ENCODE measurements around the gene UBE2O. TPM values are rescaled to one million over a fixed set of nuclear protein-coding genes. Genes with fewer than 3 reads are reported as not detected.
A peak's percentile ranks its signal among the peaks of the same experiment; 100 is the strongest.

Gene UBE2O
- total RNA-seq, 1 donor from 2014 or later = 25.8 TPM

- FAIRE-seq = no peak
- H3K27ac Mint-ChIP-seq (ENCODE audit: unreplicated experiment) = no peak overlapping the region
These were observed 76.4 kb downstream of the UBE2O start for GRCh38 chr17:76376318-76377133.

GRCh38 chr17:76371656-76372628, 81.0 kb downstream of the UBE2O start:
- Histone ChIP-seq H3K9ac (ENCODE audit: low read length) (peak overlapping the region; percentile 85), H3K27me3 (ENCODE audit: insufficient read depth, low read length) (no peaks in the 10 kb centered on the region), H3K79me2 (ENCODE audit: insufficient read depth, low read length) (peaks cover 8% of the 10 kb centered on the region), H4K20me1 (ENCODE audit: insufficient read depth, low read length) (no peaks in the 10 kb centered on the region), H3K27ac (ENCODE audit: low read depth, low read length) (peak overlapping the region; percentile 100), H3K4me1 (ENCODE audit: insufficient read depth, low read length) (peaks cover 59% of the 10 kb centered on the region), H3K36me3 (ENCODE audit: insufficient read depth, low read length) (no peaks in the 10 kb centered on the region), H2AFZ (ENCODE audit: low read depth, low read length) (no peak overlapping the region), H3K9me3 (ENCODE audit: insufficient read depth, low read depth, low read length) (no peaks in the 10 kb centered on the region), H3K4me2 (ENCODE audit: low read length) (peak overlapping the region; percentile 72), H3K4me3 (ENCODE audit: insufficient read depth, low read depth, low read length) (peak overlapping the region; percentile 26)
- Mint-ChIP-seq H3K4me1 (ENCODE audit: low read depth, unreplicated experiment) (peaks cover 17% of the 10 kb centered on the region), H3K4me3 (ENCODE audit: unreplicated experiment) (no peak overlapping the region), H3K36me3 (ENCODE audit: low read depth, unreplicated experiment) (peaks cover 5% of the 10 kb centered on the region), H3K27ac (ENCODE audit: unreplicated experiment) (peak overlapping the region; percentile 23), H3K9me3 (ENCODE audit: unreplicated experiment) (peaks cover 2% of the 10 kb centered on the region), H3K27me3 (ENCODE audit: low read depth, unreplicated experiment) (no peaks in the 10 kb centered on the region)
- FAIRE-seq (peak; percentile 95), DNase-seq (ENCODE audit: low read depth) (peak; percentile 100)
- TF ChIP-seq CTCF (IDR thresholded peaks at IDR 0.05; ENCODE audit: insufficient read depth, low read depth, low read length) = no peak
- no peak for TF ChIP-seq EZH2 (IDR thresholded peaks at IDR 0.05; ENCODE audit: insufficient read depth, low read length)

More at GRCh38 chr17:76376318-76377133, 76.4 kb downstream of the UBE2O start:
- Histone ChIP-seq H3K9me3 (ENCODE audit: insufficient read depth, low read depth, low read length) (no peaks in the 10 kb centered on the region), H4K20me1 (ENCODE audit: insufficient read depth, low read length) (no peaks in the 10 kb centered on the region), H3K4me1 (ENCODE audit: insufficient read depth, low read length) (peaks cover 36% of the 10 kb centered on the region), H3K36me3 (ENCODE audit: insufficient read depth, low read length) (no peaks in the 10 kb centered on the region), H3K4me3 (ENCODE audit: insufficient read depth, low read depth, low read length) (no peak overlapping the region), H3K27ac (ENCODE audit: low read depth, low read length) (no peak overlapping the region), H3K27me3 (ENCODE audit: insufficient read depth, low read length) (no peaks in the 10 kb centered on the region), H3K79me2 (ENCODE audit: insufficient read depth, low read length) (peaks cover 12% of the 10 kb centered on the region), H3K9ac (ENCODE audit: low read length) (peak overlapping the region; percentile 39), H2AFZ (ENCODE audit: low read depth, low read length) (no peak overlapping the region), H3K4me2 (ENCODE audit: low read length) (peak overlapping the region; percentile 21)
- peaks cover 13% of the 10 kb centered on the region for H3K4me1 Mint-ChIP-seq (ENCODE audit: low read depth, unreplicated experiment)
- H3K9me3 Mint-ChIP-seq (ENCODE audit: unreplicated experiment) = peaks cover 2% of the 10 kb centered on the region
- TF ChIP-seq CTCF (IDR thresholded peaks at IDR 0.05; ENCODE audit: insufficient read depth, low read depth, low read length) (no peak), EZH2 (IDR thresholded peaks at IDR 0.05; ENCODE audit: insufficient read depth, low read length) (no peak)
- H3K36me3 Mint-ChIP-seq (ENCODE audit: low read depth, unreplicated experiment) = peaks cover 5% of the 10 kb centered on the region
- no peaks in the 10 kb centered on the region for H3K27me3 Mint-ChIP-seq (ENCODE audit: low read depth, unreplicated experiment)
- H3K4me3 Mint-ChIP-seq (ENCODE audit: unreplicated experiment) = no peak overlapping the region
- DNase-seq (ENCODE audit: low read depth) = no peak
